ENCODE measurements around the gene PIK3R1.

PIK3R1 gene

GRCh38 chr5:68272289-68272688 is 56.7 kb downstream of the PIK3R1 start:
- peak; percentile 53 for DNase-seq

GRCh38 chr5:68273717-68274409 is 58.3 kb downstream of the PIK3R1 start:
- DNase-seq, result no peak

- peak; percentile 68 for DNase-seq
Measured at GRCh38 chr5:68274847-68275651, 59.5 kb downstream of the PIK3R1 start.

GRCh38 chr5:68276740-68277139 is 61.2 kb downstream of the PIK3R1 start:
- DNase-seq, result no peak

GRCh38 chr5:68277431-68277830 is 61.9 kb downstream of the PIK3R1 start:
- DNase-seq, result no peak

GRCh38 chr5:68279984-68280383 is 64.4 kb downstream of the PIK3R1 start:
- peak; percentile 85 for DNase-seq

GRCh38 chr5:68282001-68282400 is 66.4 kb downstream of the PIK3R1 start:
- no peak for DNase-seq

GRCh38 chr5:68283766-68284165 is 68.2 kb downstream of the PIK3R1 start:
- DNase-seq, result no peak

- DNase-seq, result peak; percentile 31
Measured at GRCh38 chr5:68285075-68285840, 69.7 kb downstream of the PIK3R1 start.

- peak; percentile 74 for DNase-seq
Measured at GRCh38 chr5:68285851-68286611, 70.5 kb downstream of the PIK3R1 start.

- DNase-seq, result no peak
Measured at GRCh38 chr5:68286612-68286912, 71.0 kb downstream of the PIK3R1 start.

GRCh38 chr5:68287631-68287975 is 72.0 kb downstream of the PIK3R1 start:
- no peak for DNase-seq

GRCh38 chr5:68287976-68288706 is 72.6 kb downstream of the PIK3R1 start:
- DNase-seq, result peak; percentile 66

GRCh38 chr5:68288707-68289134 is 73.2 kb downstream of the PIK3R1 start:
- no peak for DNase-seq

GRCh38 chr5:68289498-68289897 is 73.9 kb downstream of the PIK3R1 start:
- DNase-seq, result no peak

GRCh38 chr5:68290260-68290674 is 74.7 kb downstream of the PIK3R1 start:
- no peak for DNase-seq

- no peak for DNase-seq
Measured at GRCh38 chr5:68290847-68291246, 75.3 kb downstream of the PIK3R1 start.

- no peak for DNase-seq
Measured at GRCh38 chr5:68292316-68292715, 76.8 kb downstream of the PIK3R1 start.

- DNase-seq, result no peak
Measured at GRCh38 chr5:68295772-68296171, 80.2 kb downstream of the PIK3R1 start.

- DNase-seq, result no peak
Measured at GRCh38 chr5:68296895-68297294, 81.3 kb downstream of the PIK3R1 start.

- DNase-seq, result no peak
Measured at GRCh38 chr5:68297656-68298055, 82.1 kb downstream of the PIK3R1 start.

- no peak for DNase-seq
Measured at GRCh38 chr5:68298479-68298878, 82.9 kb downstream of the PIK3R1 start.
